Astrocyte of the cerebellum (primary cell): ENCODE measurements around the gene RNF224.

Experiments used
- DNase-seq: peaks from one replicate; pipeline ENCODE4 v3.0.0-alpha.2; 2011; ENCODE audit warnings: low read depth
- H3K4me3 ChIP-seq: 2 replicates; pipeline ENCODE4 v1.5.1; 2011; ENCODE audit warnings: mild to moderate bottlenecking, low read depth, low read length, moderate library complexity
- CTCF ChIP-seq: IDR thresholded peaks from 2 replicates; pipeline ENCODE4 v1.5.1; 2012; ENCODE audit warnings: low read length, low read depth, moderate library complexity, mild to moderate bottlenecking; ENCODE audit errors: missing control alignments
- in situ Hi-C: cut with HindIII; loops from 2 replicates; pipeline ENCODE4 v1.10.0; 2017; ENCODE audit warnings: low sequenced_read_pairs

RNF224 gene

GRCh38 chr9:137265496-137266161 lies 38.3 kb downstream of the RNF224 start:
- no peak overlapping the region for H3K4me3 ChIP-seq
- in situ Hi-C loops = loop anchor here (5.0 kb wide), 1 partner anchor 147 kb away; no protein-coding TSS in a partner anchor
- no peak for TF ChIP-seq CTCF

GRCh38 chr9:137266162-137266527 lies 38.8 kb downstream of the RNF224 start:
- H3K4me3 ChIP-seq = no peak overlapping the region
- TF ChIP-seq CTCF = no peak
- no peak for DNase-seq
- in situ Hi-C loops = loop anchor here (5.0 kb wide), 1 partner anchor 146 kb away; no protein-coding TSS in a partner anchor

More at GRCh38 chr9:137265496-137266161, 38.3 kb downstream of the RNF224 start:
- DNase-seq = no peak

GRCh38 chr9:137266585-137267453 lies 39.5 kb downstream of the RNF224 start:
- in situ Hi-C loops = loop anchor here (5.0 kb wide), 1 partner anchor 145 kb away; no protein-coding TSS in a partner anchor
- TF ChIP-seq CTCF = no peak
- DNase-seq = no peak
- no peak overlapping the region for H3K4me3 ChIP-seq

DNA sequence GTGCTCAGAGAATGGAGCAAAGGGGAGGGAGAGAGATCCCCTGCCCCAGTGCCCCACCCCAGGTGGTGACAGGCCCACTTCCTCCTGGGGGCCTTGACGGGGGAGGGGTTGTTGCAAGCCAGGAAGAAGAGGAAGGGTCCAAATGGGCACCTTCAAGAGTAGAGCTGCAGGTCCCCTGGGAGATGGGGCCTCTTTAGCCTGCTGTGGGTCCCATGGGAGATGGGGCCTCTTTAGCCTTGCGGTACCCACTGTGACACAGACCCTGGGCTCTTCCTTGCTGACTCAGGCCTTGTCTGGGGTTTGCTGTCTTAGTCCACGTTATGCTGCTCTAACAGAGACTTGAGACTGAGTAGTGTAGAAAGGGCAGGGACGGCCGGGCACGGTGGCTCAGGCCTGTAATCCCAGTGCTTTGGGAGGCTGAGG lies 40.6 kb downstream of the RNF224 start:
- no peak for TF ChIP-seq CTCF
- no peak for DNase-seq

GRCh38 chr9:137268538-137269201 lies 41.4 kb downstream of the RNF224 start:
- no peak for TF ChIP-seq CTCF
- no peak for DNase-seq

More for the DNA sequence above, 40.6 kb downstream of the RNF224 start:
- H3K4me3 ChIP-seq = no peak overlapping the region
- in situ Hi-C loops = loop anchor here (5.0 kb wide), 1 partner anchor 144 kb away; no protein-coding TSS in a partner anchor

GRCh38 chr9:137269231-137269772 lies 42.0 kb downstream of the RNF224 start:
- in situ Hi-C loops = loop anchor here (5.0 kb wide), 1 partner anchor 143 kb away; no protein-coding TSS in a partner anchor
- H3K4me3 ChIP-seq = no peak overlapping the region
- TF ChIP-seq CTCF = no peak
- DNase-seq = no peak

More at GRCh38 chr9:137268538-137269201, 41.4 kb downstream of the RNF224 start:
- no peak overlapping the region for H3K4me3 ChIP-seq
- in situ Hi-C loops = loop anchor here (5.0 kb wide), 1 partner anchor 144 kb away; no protein-coding TSS in a partner anchor
